Activated T-helper 1 cell treated with anti-CD3 and anti-CD28 coated beads, Interleukin-2, amount 50 U/mL, for 16 hours (primary cell): ENCODE results near the gene MRFAP1.
"Not testable (repeated sequence)": the region's sequence is repeated elsewhere in the genome, so short reads cannot be mapped to it uniquely, and the experiment has no call there.

Experiments
- DNase-seq, 2 donors: peaks; one replicate each; pipeline ENCODE4 v3.0.0-alpha.2; 2020; ENCODE audit warnings: low read depth in 1 of 2, low spot score in 1 of 2

Gene MRFAP1

DNA sequence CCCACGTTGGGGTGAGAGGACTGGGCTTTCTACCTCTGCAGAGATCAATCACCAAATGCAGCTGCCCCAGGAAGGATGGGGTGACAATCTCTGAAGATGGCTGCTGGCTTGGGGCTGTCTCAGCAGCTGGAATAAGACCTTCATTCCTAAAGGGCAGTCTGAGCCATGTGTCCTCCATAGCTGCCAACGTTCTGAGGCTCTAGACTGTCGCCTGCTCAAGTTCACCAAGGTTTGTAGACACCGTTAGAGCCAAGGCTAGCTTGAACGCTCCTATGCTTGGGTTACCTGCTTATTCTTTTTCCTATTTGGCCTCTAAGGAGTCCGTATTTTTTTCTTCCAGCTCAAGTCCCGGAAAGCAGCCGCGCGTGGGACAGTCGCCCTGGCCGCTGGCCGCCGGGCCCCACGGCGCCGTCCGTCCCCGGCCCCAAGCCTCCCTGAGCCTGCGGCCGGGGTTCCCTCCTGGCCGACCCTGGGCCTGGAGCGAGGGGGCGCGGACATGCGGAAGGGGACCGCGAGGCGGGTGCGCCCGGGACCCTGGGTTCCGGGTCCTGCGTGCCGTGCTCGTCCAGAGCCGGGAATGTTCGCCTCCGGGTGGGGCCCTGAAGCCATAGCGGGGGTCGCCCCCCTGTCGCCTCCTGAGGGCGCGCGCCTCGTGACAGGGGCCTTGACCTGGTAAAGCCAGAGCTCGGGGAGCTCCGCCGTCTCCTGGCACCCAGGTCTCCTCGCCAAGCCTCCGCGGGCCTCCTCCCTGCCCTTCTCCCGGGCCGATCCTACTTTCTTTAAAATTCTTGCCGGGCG lies 23.3 kb downstream of the MRFAP1 start:
- no peak for DNase-seq

DNA sequence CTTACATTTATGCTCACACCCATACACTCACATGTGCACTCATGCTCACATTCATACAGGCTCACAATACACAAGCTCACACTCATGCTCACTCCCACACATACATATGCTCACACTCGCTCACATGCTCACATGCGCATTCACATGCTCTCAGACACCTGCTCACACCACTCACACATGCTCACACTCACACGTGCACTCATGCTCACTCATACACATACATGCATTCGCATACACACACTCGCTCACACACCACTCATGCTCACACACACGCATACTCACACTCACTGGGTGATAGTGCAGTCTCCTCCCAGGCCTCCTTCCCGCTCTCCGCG lies 24.8 kb downstream of the MRFAP1 start:
- DNase-seq: no peak

DNA sequence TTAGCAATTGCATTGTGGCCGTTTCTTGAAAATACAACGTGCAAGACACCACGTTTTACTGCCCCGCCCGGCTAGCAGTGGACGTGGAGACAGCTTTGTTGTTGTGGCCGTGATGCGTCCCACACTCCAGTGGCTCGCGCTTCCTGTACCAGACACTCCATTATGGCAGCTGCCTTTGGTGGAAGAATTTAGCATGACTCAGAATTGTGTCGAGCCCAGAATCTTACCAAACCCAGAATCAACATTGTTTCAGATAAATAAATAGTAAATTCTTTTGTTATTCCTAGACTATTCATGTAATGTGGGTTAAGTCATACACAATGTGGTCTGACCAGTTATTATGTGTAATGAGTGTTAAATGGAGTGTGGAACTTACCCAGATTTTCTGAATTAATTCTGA lies 27.9 kb downstream of the MRFAP1 start:
- no peak for DNase-seq

DNA sequence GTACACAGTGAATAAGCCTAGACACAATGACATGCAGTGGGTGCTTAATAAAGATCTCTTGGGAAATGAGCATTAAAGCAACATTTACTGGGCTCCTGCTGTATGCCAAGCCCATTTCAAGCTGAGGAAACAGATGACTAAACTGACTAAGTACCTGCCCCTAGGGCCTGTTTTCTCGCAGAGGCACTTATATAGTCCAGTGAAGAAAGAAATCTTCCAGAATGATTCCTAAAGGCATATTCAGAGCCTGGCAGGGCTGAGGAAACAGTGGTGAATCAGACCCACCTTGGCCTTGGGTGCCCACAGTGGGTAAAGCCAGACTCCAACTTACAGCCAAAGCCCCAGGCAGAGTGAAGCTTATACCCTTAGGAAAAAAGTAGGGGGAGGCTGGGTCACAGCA lies 31.2 kb downstream of the MRFAP1 start:
- no peak for DNase-seq

DNA sequence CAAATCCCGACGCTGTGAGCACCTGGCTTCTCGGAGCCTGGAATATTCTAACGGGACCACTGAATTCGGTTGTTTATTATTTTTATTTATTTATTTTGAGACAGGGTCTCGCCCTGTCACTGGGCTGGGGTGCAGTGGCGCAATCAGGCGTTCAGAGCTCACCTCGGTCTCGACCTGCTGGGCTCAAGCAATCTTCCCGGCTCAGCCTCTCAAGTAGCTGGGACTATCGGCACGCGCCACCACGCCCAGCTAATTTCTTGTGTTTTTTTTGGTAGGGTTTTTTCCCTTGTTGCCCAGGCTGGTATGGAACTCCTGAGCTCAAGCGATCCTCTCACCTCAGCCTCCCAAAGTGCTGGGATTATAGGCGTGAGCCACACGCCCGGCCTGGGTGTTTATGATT lies 31.6 kb downstream of the MRFAP1 start:
- DNase-seq: no peak

DNA sequence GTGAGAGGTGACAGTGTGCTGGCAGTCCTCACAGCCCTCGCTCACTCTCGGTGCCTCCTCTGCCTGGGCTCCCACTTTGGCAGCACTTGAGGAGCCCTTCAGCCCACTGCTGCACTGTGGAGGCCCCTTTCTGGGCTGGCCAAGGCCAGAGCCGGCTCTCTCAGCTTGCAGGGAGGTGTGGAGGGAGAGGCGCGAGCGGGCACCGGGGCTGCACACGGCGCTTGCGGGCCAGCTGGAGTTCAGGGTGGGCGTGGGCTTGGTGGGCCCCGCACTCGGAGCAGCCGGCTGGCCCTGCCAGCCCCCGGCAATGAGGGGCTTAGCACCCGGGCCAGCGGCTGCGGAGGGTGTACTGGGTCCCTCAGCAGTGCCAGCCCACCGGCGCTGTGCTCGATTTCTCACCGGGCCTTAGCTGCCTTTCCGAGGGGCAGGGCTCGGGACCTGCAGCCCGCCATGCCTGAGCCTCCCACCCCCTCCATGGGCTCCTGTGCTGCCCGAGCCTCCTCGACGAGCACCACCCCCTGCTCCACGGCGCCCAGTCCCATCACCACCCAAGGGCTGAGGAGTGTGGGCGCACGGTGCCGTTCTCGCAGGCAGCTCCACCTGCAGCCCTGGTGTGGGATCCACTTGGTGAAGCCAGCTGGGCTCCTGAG lies 32.2 kb downstream of the MRFAP1 start:
- DNase-seq: not testable (repeated sequence)

DNA sequence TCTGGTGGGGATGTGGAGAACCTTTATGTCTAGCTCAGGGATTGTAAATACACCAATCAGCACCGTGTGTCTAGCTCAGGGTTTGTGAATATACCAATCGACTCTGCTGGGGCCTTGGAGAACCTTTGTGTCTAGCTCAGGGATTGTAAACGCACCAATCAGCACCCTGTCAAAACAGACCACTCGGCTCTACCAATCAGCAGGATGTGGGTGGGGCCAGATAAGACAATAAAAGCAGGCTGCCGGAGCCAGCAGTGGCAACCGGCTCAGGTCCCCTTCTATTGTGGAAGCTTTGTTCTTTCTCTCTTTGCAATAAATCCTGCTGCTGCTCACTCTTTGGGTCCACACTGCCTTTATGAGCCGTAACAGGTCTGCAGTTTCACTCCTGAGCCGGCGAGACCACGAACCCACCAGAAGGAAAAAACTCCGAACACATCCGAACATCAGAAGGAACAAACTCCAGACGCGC lies 32.7 kb downstream of the MRFAP1 start:
- not testable (repeated sequence) for DNase-seq

DNA sequence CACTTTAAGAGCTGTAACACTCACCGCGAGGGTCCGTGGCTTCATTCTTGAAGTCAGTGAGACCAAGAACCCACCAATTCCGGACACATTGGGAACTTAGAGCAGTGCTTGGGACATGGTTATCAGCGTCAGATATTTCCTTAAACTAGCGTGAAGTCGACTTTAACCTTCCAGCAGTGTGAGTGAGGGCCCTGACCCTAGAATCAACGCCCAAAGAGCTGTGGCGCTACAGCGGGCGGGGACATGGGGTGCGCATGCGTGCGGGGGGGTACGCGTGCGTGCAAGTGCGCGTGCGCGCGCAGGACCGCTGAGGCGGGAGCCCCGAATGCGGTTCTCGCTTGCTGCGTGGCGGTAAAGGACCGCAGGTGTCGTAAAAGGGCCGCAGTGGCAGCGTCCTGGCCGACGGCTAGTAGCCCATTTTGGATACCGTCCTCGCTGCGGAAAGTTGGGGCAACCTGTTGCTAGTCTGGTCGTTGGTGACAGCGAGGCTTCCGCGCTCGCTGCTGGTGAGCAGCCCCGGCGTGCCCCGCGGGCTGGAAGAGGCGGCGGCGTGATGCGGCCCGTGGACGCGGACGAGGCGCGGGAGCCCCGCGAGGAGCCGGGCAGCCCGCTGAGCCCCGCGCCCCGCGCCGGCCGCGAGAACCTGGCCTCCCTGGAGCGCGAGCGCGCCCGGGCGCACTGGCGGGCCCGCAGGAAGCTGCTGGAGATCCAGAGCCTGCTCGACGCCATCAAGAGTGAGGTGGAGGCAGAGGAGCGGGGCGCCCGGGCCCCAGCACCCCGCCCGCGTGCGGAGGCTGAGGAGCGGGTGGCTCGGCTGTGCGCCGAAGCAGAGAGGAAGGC lies 33.4 kb downstream of the MRFAP1 start:
- DNase-seq: peak; percentile 86 to 89

DNA sequence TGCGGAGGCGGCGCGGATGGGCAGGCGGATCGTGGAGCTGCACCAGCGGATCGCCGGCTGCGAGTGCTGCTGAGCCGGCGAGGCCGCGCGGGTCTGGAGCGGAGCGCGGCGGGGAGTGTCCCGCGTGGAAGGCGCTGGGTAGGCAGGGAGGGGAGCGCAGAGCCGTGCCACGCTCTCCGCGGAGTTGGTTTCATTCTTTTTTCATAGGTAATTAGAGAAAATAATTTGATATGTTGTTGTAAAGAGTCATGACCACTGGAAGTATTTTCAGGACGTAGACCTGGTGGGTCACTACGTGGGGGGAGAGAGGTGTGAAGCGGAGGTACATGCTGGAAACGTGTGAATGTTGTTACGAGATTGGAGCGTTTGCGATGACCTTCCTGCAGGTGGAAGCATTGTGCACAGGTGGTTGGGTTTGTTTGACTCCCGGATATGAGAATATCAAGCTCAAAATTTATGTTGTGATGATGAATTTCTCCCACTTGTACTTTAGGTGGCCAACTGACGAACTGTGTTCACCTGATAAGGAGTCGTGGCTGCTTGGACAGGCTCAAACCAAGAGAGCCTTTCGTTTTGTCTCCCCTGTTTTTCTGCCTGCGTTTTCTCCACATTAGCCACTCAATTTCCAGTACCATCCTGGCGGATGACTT lies 34.1 kb downstream of the MRFAP1 start:
- peak; percentile 24 to 38 for DNase-seq

DNA sequence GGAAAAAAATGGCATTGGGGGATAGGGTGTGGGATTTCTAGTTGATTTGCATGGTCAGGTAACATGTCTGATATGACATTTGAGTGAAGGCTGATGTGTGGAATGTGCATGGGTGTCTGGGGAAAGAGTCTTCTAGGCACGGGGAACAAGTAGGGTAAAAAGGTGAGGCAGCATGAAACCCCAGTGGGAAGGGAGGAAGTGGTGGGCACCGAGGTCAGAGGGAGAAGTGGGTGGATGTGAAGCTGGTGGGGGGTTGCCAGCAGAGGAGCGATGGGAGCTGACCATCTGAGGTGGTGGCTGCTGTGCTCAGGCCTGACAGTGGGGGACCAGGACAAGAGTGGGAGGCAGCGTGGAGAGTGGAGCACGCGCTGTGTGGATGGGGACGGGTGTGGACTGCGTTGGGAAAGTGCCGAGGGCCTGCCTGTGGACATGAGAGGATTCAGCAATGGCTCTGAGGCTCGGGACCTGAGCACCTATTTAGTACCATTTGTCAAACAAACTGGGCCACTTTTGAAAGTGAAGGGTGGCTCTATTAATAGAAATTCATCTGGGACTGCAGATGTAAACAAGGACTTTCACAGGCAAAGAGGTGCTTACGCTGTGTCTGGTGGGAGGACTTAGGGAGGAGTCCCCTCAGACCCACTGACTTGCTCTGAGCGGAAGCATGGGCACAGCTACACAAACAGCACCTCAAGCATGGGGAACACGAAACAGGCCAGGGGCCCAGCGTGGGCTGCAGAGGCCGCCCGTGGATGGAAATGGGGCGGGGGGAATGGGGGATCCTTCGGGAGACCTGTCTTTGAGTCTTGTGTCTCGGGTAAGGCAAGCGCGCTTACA lies 36.5 kb downstream of the MRFAP1 start:
- no peak for DNase-seq

DNA sequence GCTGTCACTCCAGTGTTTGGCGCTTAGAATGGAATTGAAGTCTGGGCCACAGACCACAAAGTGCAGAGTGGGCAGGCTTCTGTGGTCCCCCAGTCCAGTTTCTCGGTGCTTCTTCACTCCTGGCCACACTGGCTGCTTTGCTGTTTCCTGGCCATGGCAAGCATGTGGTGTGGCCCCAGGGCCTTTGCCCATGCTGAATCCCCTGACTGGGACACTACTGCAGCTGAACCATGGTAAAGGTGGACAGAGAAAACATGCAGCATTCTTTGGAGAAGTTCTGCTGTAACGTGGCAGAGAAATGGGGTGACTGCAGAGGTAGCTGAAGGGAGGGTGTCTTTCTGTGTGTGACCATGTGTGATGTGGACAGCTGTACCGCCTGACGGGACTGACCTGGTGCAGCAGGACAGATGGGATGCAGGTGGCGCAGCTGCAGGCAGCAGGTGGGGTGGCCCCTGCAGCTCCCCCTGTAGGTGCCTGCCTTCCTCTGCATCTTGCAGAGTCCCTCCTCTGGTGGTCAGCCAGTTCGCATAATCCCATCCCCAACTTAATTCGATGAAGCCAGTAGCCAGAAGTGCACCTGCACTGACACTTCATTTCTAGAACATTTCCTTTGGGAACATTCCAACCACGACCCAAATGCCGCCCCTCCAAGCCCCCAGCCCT lies 40.0 kb downstream of the MRFAP1 start:
- no peak for DNase-seq

DNA sequence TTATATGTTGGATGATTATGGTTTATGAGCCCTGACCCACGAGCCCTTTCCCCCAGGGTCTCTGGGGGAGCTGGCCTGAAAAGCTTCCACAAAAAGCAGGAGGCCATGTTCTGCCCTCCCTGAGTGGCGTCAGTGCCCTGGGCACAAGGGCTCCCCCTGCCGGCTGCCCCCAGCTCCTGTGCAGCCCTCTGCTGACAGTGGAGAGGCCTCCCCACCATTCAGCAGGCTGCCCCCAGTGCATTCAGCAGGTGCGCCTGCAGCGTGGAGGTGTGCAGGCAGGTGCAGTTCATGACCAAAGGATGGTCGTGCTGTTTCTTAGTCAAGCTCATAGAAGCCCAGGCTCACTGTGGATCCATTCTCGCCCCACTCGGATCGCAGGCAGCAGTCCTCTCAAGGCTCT lies 40.7 kb downstream of the MRFAP1 start:
- no peak for DNase-seq

DNA sequence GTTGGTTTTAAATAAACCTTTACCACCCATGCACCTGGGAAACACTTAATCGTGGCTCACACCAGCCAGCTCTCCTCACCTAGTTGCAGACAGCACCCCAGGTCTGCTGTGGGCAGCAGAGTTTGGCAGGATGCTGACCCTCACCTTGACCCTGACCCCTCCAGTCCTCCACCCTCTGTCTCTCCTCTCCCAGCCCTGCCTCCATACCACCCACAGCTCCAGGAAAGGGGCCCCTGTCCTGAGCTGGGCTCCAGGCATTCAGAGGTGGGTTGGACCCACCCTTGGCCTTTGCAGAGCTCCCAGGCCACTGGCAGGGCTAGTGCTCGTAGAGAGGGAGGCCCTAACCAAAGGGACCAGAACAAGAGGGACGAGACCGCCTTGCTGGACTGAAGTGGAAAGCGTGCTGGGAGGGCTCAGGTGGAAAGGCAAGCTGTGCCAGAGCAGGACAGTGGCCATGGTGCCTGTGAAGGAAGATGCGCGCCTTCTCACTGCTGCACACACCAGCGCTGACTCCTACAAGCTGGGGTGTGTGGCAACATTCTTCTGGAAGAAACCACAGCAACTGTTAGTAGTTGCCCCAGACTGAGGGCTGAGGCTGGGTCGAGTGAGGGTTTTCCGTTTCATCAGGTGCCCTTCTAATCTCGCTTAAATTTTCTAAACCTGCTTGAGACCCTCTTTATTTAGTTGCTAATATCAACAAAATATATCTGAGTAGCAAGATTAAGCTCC lies 42.5 kb downstream of the MRFAP1 start:
- no peak for DNase-seq

DNA sequence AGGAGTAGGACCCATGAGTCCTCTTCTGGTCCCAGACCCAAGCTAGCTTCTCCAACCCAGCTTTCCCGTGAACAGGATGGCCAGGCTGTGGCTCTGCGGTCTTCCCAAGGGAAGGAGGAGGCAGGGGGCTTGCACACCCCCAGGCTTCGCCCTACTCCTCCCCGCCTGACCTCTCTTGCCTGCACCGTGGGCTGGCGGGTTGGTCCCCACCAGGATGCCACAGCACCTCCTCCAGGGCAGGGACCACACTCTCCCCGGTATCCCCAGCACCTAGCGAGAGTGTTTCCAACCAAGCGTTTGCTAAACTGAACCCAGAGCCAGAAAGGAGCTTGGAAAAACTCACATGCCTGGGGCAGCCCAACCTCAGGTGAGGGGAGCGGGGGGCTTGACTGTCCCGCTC lies 44.2 kb downstream of the MRFAP1 start:
- DNase-seq: no peak

DNA sequence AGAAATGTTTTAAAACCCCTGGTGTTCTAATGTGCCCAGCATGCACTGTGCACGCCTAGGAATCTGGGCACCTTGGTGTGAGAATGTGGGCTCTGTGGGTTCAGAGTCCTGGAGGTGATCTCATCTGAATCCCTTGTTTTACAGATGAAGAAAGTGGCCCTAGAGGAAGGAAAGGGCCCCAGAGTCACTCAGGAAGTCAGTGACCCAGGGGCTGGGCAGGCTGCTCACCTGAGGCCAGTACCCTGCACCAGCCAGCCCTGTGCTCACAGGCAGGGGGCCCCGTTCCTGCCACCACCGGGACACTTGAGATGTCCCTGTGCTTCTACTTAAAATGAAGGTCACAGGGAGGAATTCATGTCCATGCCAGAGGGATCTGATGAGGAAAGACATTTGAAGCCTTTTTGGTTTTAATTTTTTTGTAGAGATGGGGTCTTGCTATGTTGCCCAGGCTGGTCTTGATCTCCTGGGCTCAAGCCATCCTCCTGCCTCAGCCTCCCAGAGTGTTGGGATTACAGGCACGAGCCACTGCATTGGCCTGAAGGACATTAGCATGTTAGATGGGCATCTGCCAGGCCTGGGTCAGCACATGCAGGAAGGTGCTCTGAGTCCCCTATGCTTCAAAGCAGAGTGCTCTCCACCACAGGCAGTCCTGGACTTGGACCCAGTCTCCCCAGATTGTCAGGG lies 45.8 kb downstream of the MRFAP1 start:
- DNase-seq: no peak

DNA sequence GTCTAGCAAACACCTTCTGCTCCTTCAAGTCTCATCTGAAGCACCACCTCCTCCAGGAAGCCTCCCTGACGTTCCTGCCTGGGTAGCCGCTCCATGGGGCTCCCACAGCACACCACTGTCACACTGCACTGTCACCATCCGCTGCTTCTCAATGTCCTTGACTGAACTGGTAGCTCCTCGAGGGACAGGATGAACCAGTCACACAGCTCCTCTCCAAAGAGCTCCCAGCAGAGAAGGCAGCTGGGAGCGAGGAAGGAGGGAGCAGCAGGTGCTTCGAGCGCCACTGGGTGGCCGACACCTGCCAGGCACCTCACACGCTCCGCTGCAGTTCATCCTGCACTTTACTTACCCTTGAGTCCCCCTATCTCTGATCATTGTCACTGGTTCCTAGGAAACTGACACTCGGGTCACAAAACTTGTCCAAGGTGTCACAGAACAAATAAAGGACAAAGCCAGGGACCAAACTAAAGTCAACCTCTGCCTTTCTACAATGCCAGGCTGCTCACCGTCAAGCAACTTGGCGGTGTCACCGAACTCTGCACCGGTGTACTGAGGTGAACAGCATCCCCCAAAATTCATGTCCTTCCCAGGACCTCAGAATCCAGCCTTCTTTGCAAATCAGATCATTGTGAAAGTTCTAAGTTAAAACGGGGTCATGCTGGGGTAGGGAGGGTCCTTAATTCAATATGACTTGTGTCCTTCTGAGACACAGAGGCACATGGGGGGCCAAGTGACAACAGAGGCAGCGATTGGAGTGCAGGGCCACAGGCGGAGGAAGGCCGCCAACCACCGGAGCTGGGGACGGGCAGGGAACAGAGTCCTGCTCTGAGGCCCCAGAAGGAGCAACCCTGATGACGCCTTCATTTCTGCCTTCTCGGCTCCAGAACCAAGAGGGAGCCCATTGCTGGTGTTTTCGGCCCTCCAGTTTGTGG lies 47.7 kb downstream of the MRFAP1 start:
- no peak for DNase-seq

DNA sequence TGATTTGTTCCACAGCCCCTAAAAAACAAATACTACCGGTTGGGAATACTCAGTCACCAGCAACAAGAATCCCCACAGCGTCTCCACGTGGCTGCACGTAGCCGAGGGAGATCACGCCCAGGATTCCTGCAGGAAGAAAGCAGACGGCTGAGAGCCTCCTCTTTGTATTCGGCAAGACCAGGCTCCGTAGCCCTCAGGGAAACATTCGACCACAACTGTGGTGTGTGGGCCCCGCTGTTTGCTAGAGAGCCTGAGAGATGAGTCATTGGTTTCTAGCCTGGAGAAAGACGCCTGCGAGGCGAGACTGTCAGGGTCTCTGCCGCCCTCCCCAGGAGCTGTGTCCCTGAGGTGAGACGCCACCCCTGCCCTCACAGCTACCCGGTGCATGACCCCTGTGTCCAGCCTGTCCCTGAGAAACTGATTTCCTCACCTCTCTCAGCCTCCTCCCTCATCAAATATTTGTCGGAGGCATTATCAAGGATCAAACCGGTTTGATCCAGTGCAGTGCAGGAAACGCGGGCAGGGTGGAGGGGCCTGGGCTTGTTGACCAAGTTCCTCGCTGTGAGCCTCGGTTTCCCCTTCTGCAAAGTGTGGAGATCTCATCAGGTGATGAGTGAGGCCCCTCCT lies 48.5 kb downstream of the MRFAP1 start:
- peak; percentile 54 to 65 for DNase-seq
